Right ventricle myocardium superior (tissue), 1 donor: ENCODE measurements around the gene SYMPK. TPM values are rescaled to one million over a fixed set of nuclear protein-coding genes. Genes with fewer than 3 reads are reported as not detected.

Experiments
- ATAC-seq: fragments of 200-7000 bp; cut with Tn5 transposase; one replicate; pipeline ENCODE4 v1.9.1; 2020; ENCODE audit warnings: mild to moderate bottlenecking; ENCODE audit not compliant: poor library complexity
- DNase-seq: peaks from one replicate; pipeline ENCODE4 v3.0.0-alpha.2; 2020
- intact Hi-C: fragments of 100-400 bp; cut with DNase I; formaldehyde crosslinking; loops from one replicate; pipeline ENCODE4 v1.11.2; 2022
- total RNA-seq: library from RNA; stranded (reverse); fragmentation: NEBNext Ultra II Directional; extraction: Animal tissue kit (Norgen Biotek cat#: 25700); gene quantifications from one replicate; pipeline ENCODE4 v1.2.1, GENCODE V29; 2021
- donor health status: DM: no; HTN: yes; CAD: no; lungs with severe emphysema.

The SYMPK gene
- total RNA-seq, 1 donor from 2014 or later: 29.6 TPM

GRCh38 chr19:45842198-45842597 lies 20.7 kb downstream of the SYMPK start:
- intact Hi-C loops: no loop called here
- DNase-seq: no peak
- no peak for ATAC-seq

GRCh38 chr19:45834970-45835369 lies 28.0 kb downstream of the SYMPK start:
- no peak for ATAC-seq
- intact Hi-C loops: no loop called here
- DNase-seq: no peak

- intact Hi-C loops: no loop called here
- ATAC-seq (no peak), DNase-seq (no peak)
Measured at GRCh38 chr19:45828945-45829344, 34.0 kb downstream of the SYMPK start.

- intact Hi-C loops: no loop called here
- no peak for ATAC-seq
- DNase-seq: no peak
Measured at GRCh38 chr19:45828523-45828922, 34.4 kb downstream of the SYMPK start.

GRCh38 chr19:45827459-45828093 lies 35.4 kb downstream of the SYMPK start:
- no peak for DNase-seq
- ATAC-seq: no peak
- intact Hi-C loops: no loop called here

GRCh38 chr19:45826934-45827333 lies 36.0 kb downstream of the SYMPK start:
- intact Hi-C loops: no loop called here
- no peak for DNase-seq
- no peak for ATAC-seq

- ATAC-seq: no peak
- intact Hi-C loops: no loop called here
- DNase-seq: no peak
Measured at GRCh38 chr19:45825917-45826893, 36.7 kb downstream of the SYMPK start.

GRCh38 chr19:45825263-45825605 lies 37.7 kb downstream of the SYMPK start:
- ATAC-seq (no peak), DNase-seq (no peak)
- intact Hi-C loops: no loop called here

- intact Hi-C loops: no loop called here
- no peak for DNase-seq
- ATAC-seq: no peak
Measured at GRCh38 chr19:45824531-45825262, 38.2 kb downstream of the SYMPK start.

GRCh38 chr19:45824041-45824471 lies 38.9 kb downstream of the SYMPK start:
- ATAC-seq (no peak), DNase-seq (no peak)

GRCh38 chr19:45823182-45823581 lies 39.8 kb downstream of the SYMPK start:
- ATAC-seq (no peak), DNase-seq (no peak)
- intact Hi-C loops: no loop called here

More at GRCh38 chr19:45824041-45824471, 38.9 kb downstream of the SYMPK start:
- intact Hi-C loops: no loop called here

- intact Hi-C loops: no loop called here
- DNase-seq: no peak
- no peak for ATAC-seq
Measured at GRCh38 chr19:45822716-45823115, 40.2 kb downstream of the SYMPK start.

- ATAC-seq (no peak), DNase-seq (no peak)
- intact Hi-C loops: no loop called here
Measured at GRCh38 chr19:45821570-45821969, 41.4 kb downstream of the SYMPK start.

- ATAC-seq: no peak
- intact Hi-C loops: no loop called here
Measured at GRCh38 chr19:45821103-45821521, 41.8 kb downstream of the SYMPK start.

GRCh38 chr19:45820413-45821102 lies 42.4 kb downstream of the SYMPK start:
- DNase-seq: no peak
- intact Hi-C loops: no loop called here
- no peak for ATAC-seq

More at GRCh38 chr19:45821103-45821521, 41.8 kb downstream of the SYMPK start:
- no peak for DNase-seq

- DNase-seq (no peak), ATAC-seq (no peak)
- intact Hi-C loops: no loop called here
Measured at GRCh38 chr19:45819769-45820168, 43.2 kb downstream of the SYMPK start.

- DNase-seq (no peak), ATAC-seq (peak; percentile 25)
- intact Hi-C loops: no loop called here
Measured at GRCh38 chr19:45817725-45818301, 45.1 kb downstream of the SYMPK start.

GRCh38 chr19:45817010-45817724 lies 45.8 kb downstream of the SYMPK start:
- intact Hi-C loops: no loop called here
- DNase-seq: peak; percentile 96
- peak; percentile 90 for ATAC-seq
